Stimulated activated CD4-positive, alpha-beta T cell treated with anti-CD3 and anti-CD28 coated beads, TNF-alpha, amount 100 ng/mL, for 1 hour (primary cell): Measurements from ENCODE around the gene GSE1.

Experiments
- DNase-seq, 3 donors: peaks; one replicate each; pipeline ENCODE4 v3.0.0-alpha.2; 2020; ENCODE audit warnings: low read depth in 3 of 3, low spot score in 1 of 3

Gene GSE1

DNA sequence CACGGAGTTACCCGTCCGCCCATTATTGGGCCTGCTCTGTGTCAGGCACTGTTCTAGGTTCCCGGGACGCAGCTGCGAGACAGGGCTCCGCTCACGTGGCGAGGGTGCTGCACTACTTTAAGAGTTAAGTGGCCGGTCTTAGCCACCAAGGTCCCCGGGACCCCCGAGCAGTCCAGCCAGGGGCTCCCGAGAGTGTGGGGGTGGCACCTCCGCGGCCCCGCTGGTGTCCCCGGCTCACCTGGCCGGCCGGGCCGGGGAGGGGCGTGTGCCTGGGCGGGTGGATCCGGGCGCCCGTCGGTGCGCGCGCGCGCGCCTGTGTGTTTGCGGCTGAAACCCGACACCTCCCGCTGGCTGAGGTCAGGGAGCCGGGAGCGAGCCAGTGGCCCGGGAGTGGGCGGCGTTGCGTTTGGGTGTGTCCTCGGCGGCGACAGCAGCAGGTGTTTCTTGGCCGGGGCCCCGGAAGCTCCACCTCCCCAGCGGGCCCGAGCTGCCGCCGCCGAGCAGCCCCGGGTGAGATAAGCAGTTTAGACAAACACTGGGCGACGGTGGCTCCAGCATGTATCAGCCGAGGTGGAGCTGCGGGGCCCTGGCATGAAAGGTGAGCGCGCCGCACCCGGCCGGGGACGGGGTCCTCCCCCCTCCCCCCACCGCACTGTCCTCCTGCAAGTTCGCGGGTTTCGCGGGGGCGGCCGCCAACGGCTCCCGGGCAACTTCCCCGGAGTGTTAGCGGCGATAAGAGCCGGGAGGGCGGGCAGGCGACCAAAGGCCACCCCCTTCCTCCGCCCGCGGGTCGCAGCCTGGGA, at the start of gene GSE1:
GSE1 (plus strand) TSS at position 522 of the 803 bp plus-strand sequence; CDS start at position 592, 70 bp downstream.
- DNase-seq = peak in 1 of 3 donors; percentile 39

DNA sequence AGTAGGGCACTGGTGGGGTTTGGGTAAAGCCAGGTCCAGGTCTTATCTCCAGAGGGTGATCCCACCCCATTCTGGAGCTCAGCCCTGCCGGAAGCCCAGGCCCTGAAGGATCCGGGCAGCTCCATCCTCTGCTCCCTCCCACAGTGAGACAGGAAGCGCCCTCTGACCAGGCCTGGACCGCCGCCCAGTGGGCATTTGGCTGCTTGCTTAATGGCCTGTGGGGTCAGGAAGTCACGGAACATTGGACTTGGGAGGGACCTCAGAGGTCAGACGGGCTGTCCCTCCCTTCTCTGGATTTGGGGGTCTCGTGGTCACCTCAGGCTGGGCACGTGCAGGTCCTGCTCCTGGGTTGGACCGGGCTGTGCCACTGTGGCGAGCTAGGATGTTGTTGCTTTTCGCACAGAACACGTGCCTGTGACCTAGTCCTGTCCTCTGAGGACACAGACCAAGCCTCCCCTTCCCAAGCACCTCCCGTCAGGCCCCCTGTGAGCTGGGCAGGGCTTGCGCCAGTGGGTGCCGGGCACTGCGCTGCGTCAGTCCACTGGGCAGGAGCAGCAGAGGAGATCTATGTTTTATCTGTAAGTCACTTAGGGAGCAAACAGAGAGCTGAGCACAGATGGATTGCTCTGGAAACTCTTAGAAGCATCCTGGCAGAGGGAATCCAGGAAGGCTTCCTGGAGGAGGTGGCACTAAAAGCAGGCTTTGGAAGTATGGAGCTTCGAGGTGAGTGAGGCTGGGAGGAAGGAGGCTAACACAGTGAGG, 49.4 kb upstream of the GSE1 start:
- DNase-seq = no peak

- DNase-seq = no peak
These were observed 48.7 kb upstream of the GSE1 start for GRCh38 chr16:85564277-85565051.

DNA sequence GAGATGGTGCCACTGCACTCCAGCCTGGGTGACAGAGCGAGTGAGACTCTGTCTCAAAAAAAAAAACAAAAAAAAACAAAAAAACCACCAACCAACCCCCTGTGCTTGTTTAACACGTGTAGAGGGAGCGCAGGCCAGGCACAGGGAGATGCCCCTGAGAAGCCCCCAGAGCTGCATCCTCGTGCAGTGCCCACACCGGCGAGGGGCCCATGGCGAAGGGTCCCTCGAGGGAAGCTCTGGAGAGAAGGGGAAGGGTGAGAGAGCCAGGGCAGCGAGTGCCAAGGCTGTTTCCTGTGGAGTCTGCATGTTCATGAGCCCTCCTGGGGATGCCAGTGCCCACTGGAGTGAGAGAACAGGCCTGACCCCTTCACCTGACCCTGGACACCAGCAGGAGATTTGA, 47.8 kb upstream of the GSE1 start:
- DNase-seq = no peak

DNA sequence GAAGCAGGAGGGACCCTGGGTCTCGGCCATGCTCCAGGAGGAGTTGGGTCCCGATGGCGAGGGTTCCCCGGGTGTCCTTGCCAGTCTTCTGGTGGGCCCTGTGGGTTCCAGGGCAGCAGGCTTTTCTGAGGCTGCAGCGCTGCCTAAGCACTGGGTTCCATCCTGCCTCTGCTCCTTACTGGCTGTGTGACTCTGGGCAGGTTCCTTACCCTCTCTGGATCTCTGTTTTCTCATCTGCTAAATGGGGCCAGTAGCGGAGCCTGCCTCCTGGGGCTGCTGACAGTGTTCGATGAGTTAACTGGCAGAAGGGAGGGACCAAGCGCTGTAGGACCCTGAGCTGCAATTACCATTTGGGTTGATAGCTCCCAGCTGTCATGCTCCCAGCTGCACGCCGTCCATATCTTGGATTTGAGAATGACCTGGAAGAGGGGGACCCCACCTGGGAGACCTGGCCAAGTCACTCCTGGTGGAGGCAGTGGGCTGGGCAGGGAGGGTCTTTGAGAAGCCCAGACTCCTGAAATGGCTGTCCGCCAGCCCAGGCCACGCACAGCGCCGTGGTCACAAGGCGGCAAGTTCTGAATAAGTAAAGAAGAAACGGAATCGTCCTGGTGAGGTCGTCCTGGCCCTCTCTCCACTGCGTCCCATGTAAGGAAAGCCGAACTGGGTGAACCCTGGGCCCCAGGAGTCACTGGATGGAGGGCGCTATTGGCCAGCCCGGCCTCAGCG, 47.2 kb upstream of the GSE1 start:
- DNase-seq = no peak

- DNase-seq = no peak
These were observed 46.5 kb upstream of the GSE1 start for GRCh38 chr16:85566561-85567100.

- DNase-seq = no peak
These were observed 45.8 kb upstream of the GSE1 start for GRCh38 chr16:85567101-85567866.

DNA sequence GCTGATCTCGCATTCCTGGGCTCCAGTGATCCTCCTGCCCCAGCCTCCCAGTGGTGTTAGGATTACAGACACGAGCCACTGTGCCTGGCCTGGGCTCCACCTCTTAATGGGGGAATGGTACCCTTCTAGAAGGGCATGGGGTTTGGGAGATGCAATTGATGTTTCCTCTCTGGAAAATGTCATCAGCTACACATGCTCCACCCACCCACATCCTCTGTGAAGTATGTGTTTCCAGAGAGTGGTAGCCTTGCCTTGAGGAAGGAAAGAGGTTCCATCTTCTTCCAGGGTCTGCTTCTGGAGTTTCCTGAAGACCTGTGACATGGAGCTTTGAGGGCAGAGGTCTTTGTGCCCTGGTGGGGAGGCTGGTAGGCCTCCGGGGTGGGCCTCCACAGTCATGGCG, 45.2 kb upstream of the GSE1 start:
- DNase-seq = no peak

- DNase-seq = no peak
These were observed 44.6 kb upstream of the GSE1 start for GRCh38 chr16:85568519-85568918.

DNA sequence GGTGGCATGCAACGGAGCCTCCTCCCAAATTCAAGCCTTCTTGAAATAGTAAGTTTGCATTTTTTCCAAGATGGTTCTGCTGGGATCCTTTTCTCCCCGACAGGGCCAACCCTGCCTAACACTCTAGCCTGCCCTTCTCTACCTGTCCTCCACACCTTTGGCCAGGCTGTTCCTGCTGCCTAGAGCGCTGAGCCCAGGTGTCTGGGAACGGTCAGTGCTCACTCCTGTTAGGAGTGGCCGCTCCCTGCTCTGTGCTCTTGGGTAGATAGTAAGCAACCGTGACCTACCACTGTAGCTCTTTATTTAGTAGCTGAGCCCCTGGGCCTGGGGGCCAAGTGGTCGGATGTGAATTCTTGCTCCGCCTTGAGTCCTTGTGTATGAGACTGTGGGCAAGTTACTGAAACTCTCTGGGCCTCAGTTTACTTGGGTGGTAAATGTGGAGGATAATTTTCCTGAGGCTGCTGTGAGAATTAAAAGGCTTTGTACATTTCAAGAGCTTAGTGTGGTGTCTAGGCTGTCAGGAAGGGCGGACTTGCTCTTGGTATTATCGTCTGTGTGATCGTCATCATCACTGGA, 44.0 kb upstream of the GSE1 start:
- no peak for DNase-seq

GRCh38 chr16:85569615-85570212, 43.4 kb upstream of the GSE1 start:
- DNase-seq = no peak

DNA sequence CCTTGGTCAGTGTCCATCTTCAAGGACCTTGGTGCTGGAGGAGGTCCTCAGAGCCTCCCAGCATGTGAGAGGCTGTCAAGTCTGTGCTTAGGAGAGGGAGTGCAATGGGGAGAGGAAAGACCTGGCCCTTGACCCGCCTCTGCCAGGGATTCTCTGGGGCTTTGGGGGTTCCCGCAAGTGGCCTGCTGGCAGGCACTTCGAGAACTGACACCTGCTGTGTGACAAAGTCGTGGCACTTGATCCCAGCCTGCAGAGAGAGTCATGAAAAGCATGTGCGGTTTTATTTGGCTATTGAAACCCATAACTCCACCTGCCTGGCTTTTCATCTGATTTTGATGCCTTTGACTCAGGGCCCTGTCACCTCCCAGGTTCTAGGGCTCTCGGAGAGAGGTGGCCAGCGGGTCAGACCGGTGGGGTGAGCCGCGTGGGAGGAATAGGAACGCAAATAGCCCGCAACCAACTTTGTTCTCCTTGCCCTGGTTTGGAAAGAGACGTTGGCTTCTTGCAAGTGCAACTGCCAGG, 42.8 kb upstream of the GSE1 start:
- DNase-seq = no peak

- DNase-seq = no peak
These were observed 42.2 kb upstream of the GSE1 start for GRCh38 chr16:85570735-85571562.

GRCh38 chr16:85571563-85571812, 41.6 kb upstream of the GSE1 start:
- DNase-seq = no peak

DNA sequence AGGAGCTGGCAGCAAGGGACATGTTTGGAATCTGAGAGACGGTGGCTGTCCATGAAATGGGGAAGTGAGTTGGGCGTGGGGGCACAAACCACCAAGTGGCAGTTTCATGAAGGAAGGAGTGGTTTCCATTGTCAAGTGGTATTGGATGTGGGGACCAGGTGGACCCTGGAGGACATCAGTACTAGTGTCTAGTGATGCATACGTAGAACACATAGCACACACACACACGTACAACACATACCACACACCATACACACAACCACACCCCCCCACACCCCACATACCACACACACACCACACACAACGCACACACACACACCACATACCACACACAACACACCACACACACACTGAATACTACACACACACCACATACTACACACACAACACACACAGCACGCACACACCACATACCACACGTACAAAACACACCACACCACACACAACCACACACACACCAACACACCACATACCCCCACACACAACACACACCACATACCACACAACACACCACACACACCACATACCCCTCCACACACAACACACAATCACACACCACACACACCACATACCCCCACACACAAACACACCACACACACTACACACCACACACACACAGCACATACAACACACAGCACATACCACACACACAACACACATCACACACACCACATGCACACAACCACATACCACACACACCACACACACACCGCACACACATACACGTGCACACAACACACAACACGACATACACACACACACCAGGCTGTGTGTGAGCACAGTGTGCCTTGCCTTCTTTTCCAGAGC, 41.1 kb upstream of the GSE1 start:
- no peak for DNase-seq

DNA sequence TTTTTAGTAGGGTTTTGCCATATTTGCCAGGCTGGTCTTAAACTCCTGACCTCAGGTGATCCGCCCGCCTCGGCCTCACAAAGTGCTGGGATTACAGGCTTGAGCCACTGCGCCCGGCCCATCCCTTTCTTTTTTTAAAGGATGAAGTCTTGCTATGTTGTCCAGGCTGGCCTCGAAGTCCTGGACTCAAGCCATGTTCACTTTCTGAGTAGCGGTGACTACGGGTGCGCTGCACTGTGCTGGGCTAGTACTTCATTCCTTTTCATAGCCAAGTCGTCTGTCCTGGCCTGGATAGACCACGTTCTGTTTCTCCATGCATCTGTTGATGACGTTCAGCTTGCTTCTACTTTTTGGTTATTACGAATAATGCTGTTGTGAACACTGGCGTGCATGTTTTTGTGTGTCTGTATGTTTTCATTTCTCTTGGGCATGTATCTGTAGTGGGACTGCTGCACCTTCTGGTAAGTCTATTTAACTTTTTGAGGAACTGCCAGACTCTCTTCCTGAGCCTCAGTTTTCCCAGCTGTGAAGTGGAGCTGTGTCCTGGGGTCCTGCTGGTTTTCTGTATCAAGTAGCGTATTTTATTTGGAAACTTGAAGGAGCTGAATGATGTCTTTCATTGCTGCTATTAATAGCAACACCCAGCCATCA, 40.0 kb upstream of the GSE1 start:
- DNase-seq = no peak
